ENCODE results near the gene ZNF76. TPM values are rescaled to one million over a fixed set of nuclear protein-coding genes. Genes with fewer than 3 reads are reported as not detected.
A peak's percentile ranks its signal among the peaks of the same experiment; 100 is the strongest.

The ZNF76 gene
- total and polyA plus RNA-seq, 2 of the 13 experiments (the other 11 are each of a cell fraction or from before 2014, with no cell fraction given) = 13.2 to 26.4 TPM

GRCh38 chr6:35342258-35343091 lies 82.9 kb downstream of the ZNF76 start, which contains the start of gene PPARD (continued):
- TF ChIP-seq THAP9 (CRISPR knock-in tag; IDR thresholded peaks at IDR 0.05; ENCODE audit: borderline replicate concordance) (no peak; the same call in 1 of the 2 replicates), ZNF44 (CRISPR knock-in tag; IDR thresholded peaks at IDR 0.05) (no peak), RFXANK (CRISPR knock-in tag; IDR thresholded peaks at IDR 0.05) (0 out of 2 replicates have a peak, but pooled peaks have one; percentile 16), MIER2 (CRISPR knock-in tag; IDR thresholded peaks at IDR 0.05) (0 out of 2 replicates have a peak, but pooled peaks have one; percentile 72), RARG (CRISPR knock-in tag; IDR thresholded peaks at IDR 0.05; ENCODE audit: low read depth) (no peak; the same call in 1 of the 2 replicates), ZNF24 (IDR thresholded peaks at IDR 0.05) (peak; percentile 46; the same call in 1 of the 2 replicates), ZNF3 (CRISPR knock-in tag; IDR thresholded peaks at IDR 0.05) (no peak), ZNF674 (CRISPR knock-in tag; IDR thresholded peaks at IDR 0.05; ENCODE audit: low read depth) (no peak), ZNF468 (CRISPR knock-in tag; IDR thresholded peaks at IDR 0.05) (no peak), GATAD2A (CRISPR knock-in tag; IDR thresholded peaks at IDR 0.05) (peak; percentile 79), FOXP1 (IDR thresholded peaks at IDR 0.05) (no peak), FOXP1 (CRISPR knock-in tag; IDR thresholded peaks at IDR 0.05) (no peak), ZNF256 (CRISPR knock-in tag; conservative IDR thresholded peaks at IDR 0.05) (no peak), KAT7 (CRISPR knock-in tag; IDR thresholded peaks at IDR 0.05; ENCODE audit: borderline replicate concordance) (peak; percentile 87), REST (IDR thresholded peaks at IDR 0.05; ENCODE audit: borderline replicate concordance in 1 of 2, low read depth in 1 of 2, low read length in 2 of 2) (peak in 1 of 2 experiments; percentile 15; a peak in 2 of 4 replicates), ZFP91 (CRISPR knock-in tag; IDR thresholded peaks at IDR 0.05; ENCODE audit: borderline replicate concordance) (peak; percentile 87)
- TF ChIP-seq, protein P1, sequence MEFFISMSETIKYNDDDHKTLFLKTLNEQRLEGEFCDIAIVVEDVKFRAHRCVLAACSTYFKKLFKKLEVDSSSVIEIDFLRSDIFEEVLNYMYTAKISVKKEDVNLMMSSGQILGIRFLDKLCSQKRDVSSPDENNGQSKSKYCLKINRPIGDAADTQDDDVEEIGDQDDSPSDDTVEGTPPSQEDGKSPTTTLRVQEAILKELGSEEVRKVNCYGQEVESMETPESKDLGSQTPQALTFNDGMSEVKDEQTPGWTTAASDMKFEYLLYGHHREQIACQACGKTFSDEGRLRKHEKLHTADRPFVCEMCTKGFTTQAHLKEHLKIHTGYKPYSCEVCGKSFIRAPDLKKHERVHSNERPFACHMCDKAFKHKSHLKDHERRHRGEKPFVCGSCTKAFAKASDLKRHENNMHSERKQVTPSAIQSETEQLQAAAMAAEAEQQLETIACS (CRISPR knock-in tag; IDR thresholded peaks at IDR 0.05) = no peak
- TF ChIP-seq, protein P2, sequence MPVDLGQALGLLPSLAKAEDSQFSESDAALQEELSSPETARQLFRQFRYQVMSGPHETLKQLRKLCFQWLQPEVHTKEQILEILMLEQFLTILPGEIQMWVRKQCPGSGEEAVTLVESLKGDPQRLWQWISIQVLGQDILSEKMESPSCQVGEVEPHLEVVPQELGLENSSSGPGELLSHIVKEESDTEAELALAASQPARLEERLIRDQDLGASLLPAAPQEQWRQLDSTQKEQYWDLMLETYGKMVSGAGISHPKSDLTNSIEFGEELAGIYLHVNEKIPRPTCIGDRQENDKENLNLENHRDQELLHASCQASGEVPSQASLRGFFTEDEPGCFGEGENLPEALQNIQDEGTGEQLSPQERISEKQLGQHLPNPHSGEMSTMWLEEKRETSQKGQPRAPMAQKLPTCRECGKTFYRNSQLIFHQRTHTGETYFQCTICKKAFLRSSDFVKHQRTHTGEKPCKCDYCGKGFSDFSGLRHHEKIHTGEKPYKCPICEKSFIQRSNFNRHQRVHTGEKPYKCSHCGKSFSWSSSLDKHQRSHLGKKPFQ (CRISPR knock-in tag; IDR thresholded peaks at IDR 0.05; ENCODE audit: insufficient replicate concordance) = peak; percentile 76
